SU-DHL-6 (cell line): ENCODE results near the gene HJURP.
"Not testable (repeated sequence)": the region's sequence is repeated elsewhere in the genome, so short reads cannot be mapped to it uniquely, and the experiment has no call there.

ENCODE experiments used
- H2AFZ ChIP-seq: fragments of 200-600 bp; sonication (generic); 2 replicates; pipeline ENCODE4 v1.6.1; 2014; ENCODE audit warnings: low read depth, mild to moderate bottlenecking, moderate library complexity, mixed read lengths, antibody characterized with exemption, low read length; ENCODE audit not compliant: severe bottlenecking
- H3F3A ChIP-seq: fragments of 200-600 bp; shearing (Covaris generic); 2 replicates; pipeline ENCODE4 v1.6.0; 2016; ENCODE audit warnings: antibody characterized with exemption, mild to moderate bottlenecking; ENCODE audit not compliant: insufficient read depth
- H3K27ac ChIP-seq: fragments of 200-600 bp; sonication (generic); 2 replicates; pipeline ENCODE4 v1.5.1; 2016; ENCODE audit warnings: low read depth, mild to moderate bottlenecking, low read length, moderate library complexity, mixed read lengths
- H3K27me3 ChIP-seq: fragments of 200-600 bp; sonication (generic), shearing (Covaris generic); 2 replicates; pipeline ENCODE4 v1.6.0; 2014; ENCODE audit warnings: mild to moderate bottlenecking, low read length
- H3K36me3 ChIP-seq: fragments of 200-600 bp; sonication (generic); 2 replicates; pipeline ENCODE4 v1.6.1; 2014; ENCODE audit warnings: mild to moderate bottlenecking, low read length, mixed read lengths
- H3K4me2 ChIP-seq: fragments of 300-600, 200-600 bp; shearing (Covaris generic), sonication (generic); 2 replicates; pipeline ENCODE4 v1.6.0; 2014; ENCODE audit warnings: low read length, low read depth, mild to moderate bottlenecking; ENCODE audit not compliant: poor library complexity, severe bottlenecking
- H3K4me3 ChIP-seq: fragments of 200-600 bp; sonication (generic); 2 replicates; pipeline ENCODE4 v1.5.1; 2014; ENCODE audit warnings: antibody characterized with exemption, low read length, mild to moderate bottlenecking, mixed read lengths; ENCODE audit not compliant: insufficient read depth, poor library complexity, severe bottlenecking
- H3K79me2 ChIP-seq: fragments of 200-600 bp; sonication (generic); 2 replicates; pipeline ENCODE4 v1.6.1; 2014; ENCODE audit warnings: mild to moderate bottlenecking, low read length, moderate library complexity; ENCODE audit not compliant: insufficient read depth
- H3K9ac ChIP-seq: fragments of 200-600 bp; sonication (generic); 2 replicates; pipeline ENCODE4 v1.7.0; 2014; ENCODE audit warnings: mild to moderate bottlenecking, low read length
- H3K9me2 ChIP-seq: fragments of 200-600 bp; sonication (generic); replicated peaks from 2 replicates; pipeline ENCODE4 v1.6.1; 2014; ENCODE audit warnings: low read length; ENCODE audit not compliant: insufficient read depth
- H3K9me3 ChIP-seq: fragments of 200-600 bp; sonication (generic); 2 replicates; pipeline ENCODE4 v1.6.1; 2014; ENCODE audit warnings: low read length, mixed read lengths; ENCODE audit not compliant: insufficient read depth
- H4K20me1 ChIP-seq: fragments of 200-600 bp; sonication (generic); 2 replicates; pipeline ENCODE4 v1.6.1; 2014; ENCODE audit warnings: low read depth, mild to moderate bottlenecking, antibody characterized with exemption, low read length, moderate library complexity, mixed read lengths
- CTCF ChIP-seq: fragments of 200-600 bp; sonication (generic); IDR thresholded peaks from one replicate; pipeline ENCODE4 v1.5.1; 2017; ENCODE audit warnings: antibody characterized with exemption, mild to moderate bottlenecking, low read length, moderate library complexity; ENCODE audit not compliant: insufficient read depth, poor library complexity, severe bottlenecking
- EZH2phosphoT487 ChIP-seq: fragments of 200-600 bp; sonication (generic), shearing (Covaris generic); conservative IDR thresholded peaks from 2 replicates; pipeline ENCODE4 v1.6.1; 2018; ENCODE audit warnings: mild to moderate bottlenecking, antibody characterized with exemption, low read length, moderate library complexity, mixed read lengths

Gene HJURP

GRCh38 chr2:233892793-233893192, 38.5 kb upstream of the HJURP start:
- no peak for TF ChIP-seq EZH2phosphoT487
- no peak for TF ChIP-seq CTCF

GRCh38 chr2:233882353-233882752, 28.0 kb upstream of the HJURP start:
- no peaks in the 10 kb centered on the region for H4K20me1 ChIP-seq
- H3K9me2 ChIP-seq: no peaks in the 10 kb centered on the region
- no peak overlapping the region for H3K4me3 ChIP-seq
- no peak for TF ChIP-seq EZH2phosphoT487
- TF ChIP-seq CTCF: no peak
- no peak overlapping the region for H3K9ac ChIP-seq
- no peak overlapping the region for H3K27ac ChIP-seq
- H3K79me2 ChIP-seq: no peaks in the 10 kb centered on the region
- H3K27me3 ChIP-seq: no peaks in the 10 kb centered on the region
- H3F3A ChIP-seq: no peaks in the 10 kb centered on the region
- H2AFZ ChIP-seq: no peak overlapping the region
- no peaks in the 10 kb centered on the region for H3K9me3 ChIP-seq
- H3K4me2 ChIP-seq: no peak overlapping the region
- H3K36me3 ChIP-seq: no peaks in the 10 kb centered on the region

More at GRCh38 chr2:233892793-233893192, 38.5 kb upstream of the HJURP start:
- Histone ChIP-seq H3K27ac (no peak overlapping the region), H3K79me2 (no peaks in the 10 kb centered on the region), H2AFZ (no peak overlapping the region), H3K4me2 (no peak overlapping the region), H3K9me2 (no peaks in the 10 kb centered on the region), H3K36me3 (no peaks in the 10 kb centered on the region), H3K4me3 (no peak overlapping the region), H3K9me3 (no peaks in the 10 kb centered on the region), H3F3A (no peaks in the 10 kb centered on the region), H3K27me3 (no peaks in the 10 kb centered on the region), H3K9ac (no peak overlapping the region), H4K20me1 (no peaks in the 10 kb centered on the region)

DNA sequence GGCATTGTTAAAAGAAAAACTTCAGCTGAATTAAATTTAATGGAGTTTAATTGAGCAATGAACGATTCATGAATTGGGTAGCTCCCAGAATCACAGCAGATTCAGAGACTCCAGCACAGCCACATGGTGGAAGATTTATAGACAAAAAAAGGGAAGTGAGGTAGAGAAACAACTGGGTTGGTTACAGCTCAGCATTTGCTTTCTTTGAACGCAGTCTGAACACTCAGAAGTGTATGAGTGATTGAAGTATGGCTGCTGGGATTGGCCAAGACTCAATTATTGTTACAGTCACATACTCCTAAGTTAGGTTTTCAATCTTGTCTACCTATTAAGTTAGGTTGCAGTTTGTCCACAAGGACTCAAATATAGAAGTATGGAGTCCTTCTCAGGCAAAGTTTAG, 17.8 kb upstream of the HJURP start:
- not testable (repeated sequence) for H3F3A ChIP-seq, H3K27ac ChIP-seq, H2AFZ ChIP-seq, H3K9me2 ChIP-seq, H3K4me3 ChIP-seq, H3K9me3 ChIP-seq, H3K4me2 ChIP-seq, H3K79me2 ChIP-seq, H3K36me3 ChIP-seq, H3K9ac ChIP-seq, H3K27me3 ChIP-seq, H4K20me1 ChIP-seq

DNA sequence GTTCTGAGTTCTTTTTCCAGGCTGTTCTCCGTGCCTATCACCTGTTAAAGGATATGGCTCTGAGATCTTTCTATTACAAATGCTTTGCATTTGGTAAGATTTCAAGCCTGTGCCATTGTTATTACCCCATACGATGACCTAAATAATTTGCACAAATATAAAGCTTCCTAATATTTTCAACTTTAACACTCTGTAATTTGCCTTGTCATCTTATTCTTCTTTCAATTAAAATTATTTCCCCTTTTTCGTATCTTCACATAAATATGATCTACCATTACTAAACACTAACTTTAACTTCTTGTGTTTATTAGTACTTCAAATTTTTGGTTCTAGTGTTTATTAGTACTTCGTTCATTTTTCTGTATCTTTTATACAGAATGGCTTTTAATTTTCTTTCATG, 17.1 kb upstream of the HJURP start:
- Histone ChIP-seq H3K4me3 (no peak overlapping the region), H4K20me1 (no peaks in the 10 kb centered on the region), H3K79me2 (no peaks in the 10 kb centered on the region), H3K4me2 (no peak overlapping the region), H3K9me3 (no peaks in the 10 kb centered on the region), H3K36me3 (0 out of 2 replicates have a peak, but pooled peaks cover 3% of the 10 kb centered on the region), H2AFZ (no peak overlapping the region), H3K27me3 (no peaks in the 10 kb centered on the region), H3K27ac (no peak overlapping the region), H3F3A (no peaks in the 10 kb centered on the region), H3K9ac (no peak overlapping the region), H3K9me2 (no peaks in the 10 kb centered on the region)
- TF ChIP-seq EZH2phosphoT487 (no peak), CTCF (no peak)
